CMK (cell line): Measurements from ENCODE around the gene RHOF.
"Not testable (repeated sequence)": the region's sequence is repeated elsewhere in the genome, so short reads cannot be mapped to it uniquely, and the experiment has no call there.

ENCODE experiments used
- DNase-seq: peaks from one replicate; pipeline ENCODE4 v3.0.0-alpha.2; 2010; ENCODE audit warnings: low read depth

Gene RHOF

GRCh38 chr12:121791671-121792551, 1.6 kb downstream of the RHOF start:
- no peak for DNase-seq

GRCh38 chr12:121790785-121791184, 2.7 kb downstream of the RHOF start:
- not testable (repeated sequence) for DNase-seq

GRCh38 chr12:121789800-121790728, 3.4 kb downstream of the RHOF start:
- DNase-seq = no peak

- no peak for DNase-seq
Observed at GRCh38 chr12:121789233-121789781, 4.2 kb downstream of the RHOF start.

GRCh38 chr12:121788176-121788818, 5.2 kb downstream of the RHOF start:
- no peak for DNase-seq

- DNase-seq = no peak
Observed at GRCh38 chr12:121787063-121788025, 6.1 kb downstream of the RHOF start.

- no peak for DNase-seq
Observed at GRCh38 chr12:121786440-121786825, 7.1 kb downstream of the RHOF start.

- no peak for DNase-seq
Observed at GRCh38 chr12:121784460-121784859, 9.0 kb downstream of the RHOF start.

GRCh38 chr12:121783766-121784165, 9.7 kb downstream of the RHOF start:
- DNase-seq = no peak

- no peak for DNase-seq
Observed at GRCh38 chr12:121781998-121782979, 11.2 kb downstream of the RHOF start.

- no peak for DNase-seq
Observed at GRCh38 chr12:121781484-121781997, 11.9 kb downstream of the RHOF start.

GRCh38 chr12:121780429-121780828, 13.1 kb downstream of the RHOF start:
- no peak for DNase-seq

GRCh38 chr12:121779422-121779895, 14.0 kb downstream of the RHOF start:
- no peak for DNase-seq

GRCh38 chr12:121778567-121779421, 14.7 kb downstream of the RHOF start:
- no peak for DNase-seq

- no peak for DNase-seq
Observed at GRCh38 chr12:121776190-121777098, 17.0 kb downstream of the RHOF start.

GRCh38 chr12:121775501-121775900, 18.0 kb downstream of the RHOF start:
- no peak for DNase-seq

GRCh38 chr12:121774968-121775474, 18.5 kb downstream of the RHOF start:
- DNase-seq = no peak
